ENCODE data around the gene ERCC2. TPM values are rescaled to one million over a fixed set of nuclear protein-coding genes. Genes with fewer than 3 reads are reported as not detected.

ERCC2 gene
- total and polyA plus RNA-seq, 4 donors = 3.3 to 8.7 (median 8.2) TPM

DNA sequence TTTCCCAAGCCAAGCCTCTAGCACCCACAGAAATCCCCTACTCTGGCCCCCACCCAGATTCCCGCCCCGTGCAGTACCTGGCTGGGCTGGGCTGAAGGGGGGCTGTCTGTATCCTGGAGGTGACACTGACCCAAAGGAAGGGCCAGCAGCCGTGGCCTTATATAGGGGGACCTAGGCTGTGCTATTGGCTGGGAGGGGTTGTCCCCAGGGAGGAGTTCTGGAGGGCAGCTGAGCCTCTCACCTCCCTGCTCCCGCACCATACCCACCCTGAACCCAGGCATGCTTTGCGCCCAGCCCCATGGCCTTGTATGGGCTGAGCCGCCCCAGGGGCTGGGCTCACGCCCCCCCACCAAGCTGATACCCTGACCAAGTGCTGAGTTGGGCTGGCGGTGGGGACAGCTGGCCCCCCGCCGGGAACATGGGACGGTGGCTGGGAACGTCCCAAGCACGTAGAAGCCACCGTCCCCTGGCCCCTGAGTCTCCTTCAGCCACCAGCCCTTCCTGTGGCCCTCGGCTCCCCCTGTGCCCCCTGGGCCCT lies 47.6 kb downstream of the ERCC2 start, which contains the start of gene CKM:
TSS of gene CKM (minus strand) at position 132 of the 538 bp plus-strand sequence. CDS start 3,162 bp downstream, outside the sequence.
- Histone ChIP-seq H3K27me3 (ENCODE audit: control insufficient read depth in 4 of 4, insufficient read depth in 4 of 4, low read length in 3 of 4) (peaks cover 0 to 3% (median 0%) of the 10 kb centered on the region in 4 donors), H3K4me1 (ENCODE audit: control insufficient read depth in 4 of 4, insufficient read depth in 4 of 4, low read length in 3 of 4) (peaks cover 2 to 12% (median 10%) of the 10 kb centered on the region in 4 donors), H3K4me3 (ENCODE audit: low read depth in 1 of 3, low read length in 3 of 3) (peak within 1 kb of the TSS in 1 of 3 donors; percentile 22), H3K36me3 (ENCODE audit: control insufficient read depth in 4 of 4, insufficient read depth in 3 of 4, low read depth in 1 of 4, low read length in 3 of 4) (no peaks in the 10 kb centered on the region), H3K9ac (ENCODE audit: low read depth in 1 of 2, low read length in 2 of 2) (no peak within 1 kb of the TSS), H3K9me3 (ENCODE audit: control insufficient read depth in 4 of 4, low read length in 3 of 4) (no peaks in the 10 kb centered on the region), H3K27ac (ENCODE audit: low read depth in 1 of 2, low read length in 2 of 2) (no peak within 1 kb of the TSS)
- TF ChIP-seq FOXA2 (IDR thresholded peaks at IDR 0.05) (no peak), RAD21 (IDR thresholded peaks at IDR 0.05) (no peak), HNF4G (IDR thresholded peaks at IDR 0.05) (no peak), EGR1 (IDR thresholded peaks at IDR 0.05; ENCODE audit: low read depth in 2 of 2) (no peak), CTCF (IDR thresholded peaks at IDR 0.05; ENCODE audit: low read depth, low read length, missing input control) (no peak), JUND (IDR thresholded peaks at IDR 0.05) (no peak)
- TF ChIP-seq, protein P1, sequence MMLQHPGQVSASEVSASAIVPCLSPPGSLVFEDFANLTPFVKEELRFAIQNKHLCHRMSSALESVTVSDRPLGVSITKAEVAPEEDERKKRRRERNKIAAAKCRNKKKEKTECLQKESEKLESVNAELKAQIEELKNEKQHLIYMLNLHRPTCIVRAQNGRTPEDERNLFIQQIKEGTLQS (IDR thresholded peaks at IDR 0.05) = no peak
- DNase-seq (ENCODE audit: low spot score) = no peak
- 75% methylated on average over 15 of the region's 15 CpGs for WGBS

GRCh38 chr19:45322311-45322710 lies 48.1 kb downstream of the ERCC2 start:
- Histone ChIP-seq H3K4me3 (ENCODE audit: low read depth in 1 of 3, low read length in 3 of 3) (no peak overlapping the region), H3K4me1 (ENCODE audit: control insufficient read depth in 4 of 4, insufficient read depth in 4 of 4, low read length in 3 of 4) (peaks cover 2 to 12% (median 10%) of the 10 kb centered on the region in 4 donors), H3K27ac (ENCODE audit: low read depth in 1 of 2, low read length in 2 of 2) (no peak overlapping the region), H3K9ac (ENCODE audit: low read depth in 1 of 2, low read length in 2 of 2) (no peak overlapping the region), H3K27me3 (ENCODE audit: control insufficient read depth in 4 of 4, insufficient read depth in 4 of 4, low read length in 3 of 4) (peaks cover 0 to 3% (median 0%) of the 10 kb centered on the region in 4 donors), H3K36me3 (ENCODE audit: control insufficient read depth in 4 of 4, insufficient read depth in 3 of 4, low read depth in 1 of 4, low read length in 3 of 4) (no peaks in the 10 kb centered on the region), H3K9me3 (ENCODE audit: control insufficient read depth in 4 of 4, low read length in 3 of 4) (no peaks in the 10 kb centered on the region)
- 77% methylated on average over 11 of the region's 11 CpGs for WGBS
- TF ChIP-seq, protein P2, sequence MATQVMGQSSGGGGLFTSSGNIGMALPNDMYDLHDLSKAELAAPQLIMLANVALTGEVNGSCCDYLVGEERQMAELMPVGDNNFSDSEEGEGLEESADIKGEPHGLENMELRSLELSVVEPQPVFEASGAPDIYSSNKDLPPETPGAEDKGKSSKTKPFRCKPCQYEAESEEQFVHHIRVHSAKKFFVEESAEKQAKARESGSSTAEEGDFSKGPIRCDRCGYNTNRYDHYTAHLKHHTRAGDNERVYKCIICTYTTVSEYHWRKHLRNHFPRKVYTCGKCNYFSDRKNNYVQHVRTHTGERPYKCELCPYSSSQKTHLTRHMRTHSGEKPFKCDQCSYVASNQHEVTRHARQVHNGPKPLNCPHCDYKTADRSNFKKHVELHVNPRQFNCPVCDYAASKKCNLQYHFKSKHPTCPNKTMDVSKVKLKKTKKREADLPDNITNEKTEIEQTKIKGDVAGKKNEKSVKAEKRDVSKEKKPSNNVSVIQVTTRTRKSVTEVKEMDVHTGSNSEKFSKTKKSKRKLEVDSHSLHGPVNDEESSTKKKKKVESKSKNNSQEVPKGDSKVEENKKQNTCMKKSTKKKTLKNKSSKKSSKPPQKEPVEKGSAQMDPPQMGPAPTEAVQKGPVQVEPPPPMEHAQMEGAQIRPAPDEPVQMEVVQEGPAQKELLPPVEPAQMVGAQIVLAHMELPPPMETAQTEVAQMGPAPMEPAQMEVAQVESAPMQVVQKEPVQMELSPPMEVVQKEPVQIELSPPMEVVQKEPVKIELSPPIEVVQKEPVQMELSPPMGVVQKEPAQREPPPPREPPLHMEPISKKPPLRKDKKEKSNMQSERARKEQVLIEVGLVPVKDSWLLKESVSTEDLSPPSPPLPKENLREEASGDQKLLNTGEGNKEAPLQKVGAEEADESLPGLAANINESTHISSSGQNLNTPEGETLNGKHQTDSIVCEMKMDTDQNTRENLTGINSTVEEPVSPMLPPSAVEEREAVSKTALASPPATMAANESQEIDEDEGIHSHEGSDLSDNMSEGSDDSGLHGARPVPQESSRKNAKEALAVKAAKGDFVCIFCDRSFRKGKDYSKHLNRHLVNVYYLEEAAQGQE (IDR thresholded peaks at IDR 0.05) = no peak
- no peak for TF ChIP-seq SP1 (IDR thresholded peaks at IDR 0.05)
- TF ChIP-seq RAD21 (IDR thresholded peaks at IDR 0.05) = no peak
- TF ChIP-seq EGR1 (IDR thresholded peaks at IDR 0.05; ENCODE audit: low read depth in 2 of 2) = no peak
- TF ChIP-seq HNF4G (IDR thresholded peaks at IDR 0.05) = no peak
- no peak for TF ChIP-seq FOXA1 (IDR thresholded peaks at IDR 0.05)
- TF ChIP-seq, protein P3, sequence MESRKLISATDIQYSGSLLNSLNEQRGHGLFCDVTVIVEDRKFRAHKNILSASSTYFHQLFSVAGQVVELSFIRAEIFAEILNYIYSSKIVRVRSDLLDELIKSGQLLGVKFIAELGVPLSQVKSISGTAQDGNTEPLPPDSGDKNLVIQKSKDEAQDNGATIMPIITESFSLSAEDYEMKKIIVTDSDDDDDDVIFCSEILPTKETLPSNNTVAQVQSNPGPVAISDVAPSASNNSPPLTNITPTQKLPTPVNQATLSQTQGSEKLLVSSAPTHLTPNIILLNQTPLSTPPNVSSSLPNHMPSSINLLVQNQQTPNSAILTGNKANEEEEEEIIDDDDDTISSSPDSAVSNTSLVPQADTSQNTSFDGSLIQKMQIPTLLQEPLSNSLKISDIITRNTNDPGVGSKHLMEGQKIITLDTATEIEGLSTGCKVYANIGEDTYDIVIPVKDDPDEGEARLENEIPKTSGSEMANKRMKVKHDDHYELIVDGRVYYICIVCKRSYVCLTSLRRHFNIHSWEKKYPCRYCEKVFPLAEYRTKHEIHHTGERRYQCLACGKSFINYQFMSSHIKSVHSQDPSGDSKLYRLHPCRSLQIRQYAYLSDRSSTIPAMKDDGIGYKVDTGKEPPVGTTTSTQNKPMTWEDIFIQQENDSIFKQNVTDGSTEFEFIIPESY (IDR thresholded peaks at IDR 0.05) = no peak
- TF ChIP-seq, protein P4, sequence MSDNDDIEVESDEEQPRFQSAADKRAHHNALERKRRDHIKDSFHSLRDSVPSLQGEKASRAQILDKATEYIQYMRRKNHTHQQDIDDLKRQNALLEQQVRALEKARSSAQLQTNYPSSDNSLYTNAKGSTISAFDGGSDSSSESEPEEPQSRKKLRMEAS (IDR thresholded peaks at IDR 0.05) = no peak
- DNase-seq (ENCODE audit: low spot score) = no peak

Measured in liver (tissue), 9 donors.